MM.1S (cell line): ENCODE measurements around the gene AIDA.

Experiments used
- DNase-seq: peaks from one replicate; pipeline ENCODE4 v3.0.0-alpha.2; 2015
- H2AFZ ChIP-seq: fragments of 300-600 bp; sonication (generic); 2 replicates; pipeline ENCODE4 v1.6.0; 2016; ENCODE audit warnings: antibody characterized with exemption, low read length
- H3F3A ChIP-seq: fragments of 300-600 bp; sonication (generic); 2 replicates; pipeline ENCODE4 v1.6.1; 2016; ENCODE audit warnings: mild to moderate bottlenecking, antibody characterized with exemption, low read length, moderate library complexity, mixed read lengths; ENCODE audit not compliant: insufficient read depth
- H3K27ac ChIP-seq: fragments of 300-600 bp; sonication (generic); 2 replicates; pipeline ENCODE4 v1.5.1; 2016; ENCODE audit warnings: mild to moderate bottlenecking, low read length
- H3K27me3 ChIP-seq: fragments of 300-600 bp; sonication (generic); replicated peaks from 2 replicates; pipeline ENCODE4 v1.6.0; 2016; ENCODE audit warnings: low read length; ENCODE audit not compliant: insufficient read depth
- H3K36me3 ChIP-seq: fragments of 300-600 bp; sonication (generic); replicated peaks from 2 replicates; pipeline ENCODE4 v1.6.1; 2016; ENCODE audit warnings: mild to moderate bottlenecking, low read length, mixed read lengths; ENCODE audit not compliant: insufficient read depth
- H3K4me1 ChIP-seq: fragments of 300-600 bp; sonication (generic); 2 replicates; pipeline ENCODE4 v1.6.1; 2016; ENCODE audit warnings: low read length, mixed read lengths
- H3K4me2 ChIP-seq: fragments of 300-600 bp; sonication (generic); 2 replicates; pipeline ENCODE4 v1.6.0; 2016; ENCODE audit warnings: low read depth, low read length
- H3K4me3 ChIP-seq: fragments of 300-600 bp; sonication (generic); 2 replicates; pipeline ENCODE4 v1.5.1; 2016; ENCODE audit warnings: low read length, mixed read lengths
- H3K79me2 ChIP-seq: fragments of 300-600 bp; sonication (generic); 2 replicates; pipeline ENCODE4 v1.6.1; 2016; ENCODE audit warnings: mixed run types, low read length, mixed read lengths
- H3K9ac ChIP-seq: fragments of 300-600 bp; sonication (generic); 2 replicates; pipeline ENCODE4 v1.6.1; 2016; ENCODE audit warnings: low read length, mixed read lengths
- H3K9me2 ChIP-seq: fragments of 300-600 bp; sonication (generic); replicated peaks from 2 replicates; pipeline ENCODE4 v1.6.1; 2016; ENCODE audit warnings: mild to moderate bottlenecking, low read length, mixed read lengths; ENCODE audit not compliant: insufficient read depth
- H3K9me3 ChIP-seq: fragments of 300-600 bp; sonication (generic); replicated peaks from 2 replicates; pipeline ENCODE4 v1.6.1; 2016; ENCODE audit warnings: mild to moderate bottlenecking, low read length, mixed read lengths; ENCODE audit not compliant: insufficient read depth
- H4K20me1 ChIP-seq: fragments of 300-600 bp; sonication (generic); 2 replicates; pipeline ENCODE4 v1.6.1; 2016; ENCODE audit warnings: mild to moderate bottlenecking, low read length, moderate library complexity, mixed read lengths; ENCODE audit not compliant: insufficient read depth
- CTCF ChIP-seq: fragments of 300-600 bp; sonication (generic); IDR thresholded peaks from 2 replicates; pipeline ENCODE4 v1.5.1; 2016; ENCODE audit warnings: antibody characterized with exemption, low read length, mixed read lengths
- EZH2 ChIP-seq: fragments of 300-600 bp; sonication (generic); optimal IDR thresholded peaks from 2 replicates; pipeline ENCODE3; 2017; ENCODE audit warnings: low read depth, mild to moderate bottlenecking, antibody characterized with exemption, low read length, mixed read lengths
- EZH2phosphoT487 ChIP-seq: fragments of 300-600 bp; sonication (generic); IDR thresholded peaks from 2 replicates; pipeline ENCODE4 v1.6.1; 2018; ENCODE audit warnings: antibody characterized with exemption, low read length

The AIDA gene

GRCh38 chr1:222702210-222702609, 10.1 kb downstream of the AIDA start:
- H3F3A ChIP-seq, result no peaks in the 10 kb centered on the region
- H3K9ac ChIP-seq, result no peak overlapping the region
- no peaks in the 10 kb centered on the region for H4K20me1 ChIP-seq
- H3K4me3 ChIP-seq, result no peak overlapping the region
- H3K4me1 ChIP-seq, result no peaks in the 10 kb centered on the region
- H2AFZ ChIP-seq, result no peak overlapping the region
- DNase-seq, result no peak
- no peaks in the 10 kb centered on the region for H3K9me2 ChIP-seq
- no peaks in the 10 kb centered on the region for H3K27me3 ChIP-seq
- no peak overlapping the region for H3K4me2 ChIP-seq
- no peak for TF ChIP-seq CTCF
- no peak for TF ChIP-seq EZH2phosphoT487
- no peak for TF ChIP-seq EZH2
- no peaks in the 10 kb centered on the region for H3K36me3 ChIP-seq
- peaks cover 21% of the 10 kb centered on the region for H3K79me2 ChIP-seq
- no peak overlapping the region for H3K27ac ChIP-seq
- H3K9me3 ChIP-seq, result no peaks in the 10 kb centered on the region

GRCh38 chr1:222697826-222698225, 14.5 kb downstream of the AIDA start:
- Histone ChIP-seq H3F3A (no peaks in the 10 kb centered on the region), H3K9me3 (no peaks in the 10 kb centered on the region), H3K79me2 (no peaks in the 10 kb centered on the region), H3K4me1 (no peaks in the 10 kb centered on the region), H3K27me3 (no peaks in the 10 kb centered on the region), H3K4me3 (no peak overlapping the region), H2AFZ (no peak overlapping the region), H3K4me2 (no peak overlapping the region), H3K36me3 (no peaks in the 10 kb centered on the region), H3K9me2 (no peaks in the 10 kb centered on the region), H4K20me1 (no peaks in the 10 kb centered on the region), H3K9ac (no peak overlapping the region), H3K27ac (no peak overlapping the region)
- DNase-seq, result no peak
- TF ChIP-seq EZH2, result no peak
- no peak for TF ChIP-seq CTCF
- TF ChIP-seq EZH2phosphoT487, result no peak

- Histone ChIP-seq H3K4me2 (no peak overlapping the region), H3K79me2 (no peaks in the 10 kb centered on the region), H3K9me3 (no peaks in the 10 kb centered on the region), H3K4me1 (no peaks in the 10 kb centered on the region), H3K27me3 (no peaks in the 10 kb centered on the region), H4K20me1 (no peaks in the 10 kb centered on the region), H3K9me2 (no peaks in the 10 kb centered on the region), H3K27ac (no peak overlapping the region), H2AFZ (no peak overlapping the region), H3K36me3 (no peaks in the 10 kb centered on the region), H3K4me3 (no peak overlapping the region), H3F3A (no peaks in the 10 kb centered on the region), H3K9ac (no peak overlapping the region)
- no peak for DNase-seq
- TF ChIP-seq CTCF (no peak), EZH2 (no peak), EZH2phosphoT487 (no peak)
Observed at GRCh38 chr1:222697203-222697602, 15.1 kb downstream of the AIDA start.
